GM18498 (cell line): Measurements from ENCODE around the gene PKN1.
"Not testable (repeated sequence)": the region's sequence is repeated elsewhere in the genome, so short reads cannot be mapped to it uniquely, and the experiment has no call there.

ENCODE experiments used
- ATAC-seq: cut with Tn5 transposase; IDR thresholded peaks from one replicate; pipeline ENCODE4 v1.9.1; 2021; ENCODE audit warnings: mild to moderate bottlenecking, moderate library complexity; ENCODE audit not compliant: unreplicated experiment

The PKN1 gene

DNA sequence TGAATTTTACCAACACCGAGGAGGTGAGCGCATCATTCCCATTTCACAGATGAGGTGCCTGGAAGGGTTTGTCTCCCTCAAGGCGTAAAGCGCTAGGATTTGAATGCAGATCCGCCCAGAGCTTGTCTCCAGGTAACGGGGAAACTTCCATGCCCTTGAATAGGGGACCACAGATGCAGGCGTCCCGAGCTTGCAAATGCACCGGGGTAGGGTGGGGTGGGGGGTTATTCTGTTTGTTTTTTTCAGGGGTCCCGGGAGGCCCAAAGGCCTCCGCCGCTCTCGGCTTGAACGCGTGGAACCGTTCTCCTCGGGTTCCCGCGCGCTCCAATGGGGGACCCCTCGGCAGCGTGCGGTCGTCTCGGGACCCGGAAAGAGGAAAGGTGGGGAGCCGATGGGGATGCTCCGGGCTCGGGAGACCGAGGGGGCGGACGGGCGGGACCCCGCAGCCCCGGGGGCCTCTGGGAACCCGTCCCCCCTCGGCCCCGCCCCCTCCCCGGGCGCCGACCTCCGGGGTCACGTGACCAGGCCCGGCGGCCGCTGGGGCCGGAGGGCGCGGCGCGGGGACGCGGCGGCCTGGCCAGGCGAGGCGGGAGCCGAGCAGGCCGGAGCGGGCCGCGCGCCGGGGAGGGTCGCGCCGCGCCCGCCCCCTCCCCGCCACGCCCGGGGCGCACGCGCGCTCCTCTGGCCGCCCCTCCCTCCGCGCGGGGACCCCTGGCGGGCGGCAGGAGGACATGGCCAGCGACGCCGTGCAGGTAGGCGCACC lies at the start of gene PKN1:
PKN1 (plus strand) TSS at position 516 of the 763 bp plus-strand sequence; CDS start at position 732, 216 bp downstream.
- ATAC-seq = peak; percentile 67

GRCh38 chr19:14383661-14384555 lies 49.2 kb upstream of the PKN1 start:
- no peak for ATAC-seq

GRCh38 chr19:14385492-14385891 lies 47.6 kb upstream of the PKN1 start:
- ATAC-seq = no peak

- no peak for ATAC-seq
Observed at GRCh38 chr19:14390548-14390947, 42.6 kb upstream of the PKN1 start.

GRCh38 chr19:14391156-14391821 lies 41.8 kb upstream of the PKN1 start:
- no peak for ATAC-seq

DNA sequence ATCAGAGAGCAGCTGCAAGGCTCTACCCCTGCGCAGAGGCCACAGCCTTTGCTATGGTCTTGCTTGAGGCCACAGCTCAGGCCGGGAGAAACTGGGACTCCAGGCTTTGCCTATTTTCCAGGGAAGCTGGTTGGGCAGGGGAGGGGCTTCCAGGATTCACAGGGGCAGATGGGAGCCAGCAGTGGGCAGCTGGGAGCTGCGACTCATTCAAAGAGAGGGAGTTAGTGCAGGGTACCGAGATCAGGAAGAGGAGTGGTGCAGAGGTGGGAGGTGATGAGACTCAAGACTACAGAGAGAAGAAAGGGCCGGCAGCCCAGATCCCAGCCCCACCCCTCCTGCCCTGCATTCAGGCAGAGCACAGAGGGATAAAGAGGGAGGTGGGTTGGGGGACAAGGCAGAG lies 39.8 kb upstream of the PKN1 start:
- ATAC-seq = no peak

DNA sequence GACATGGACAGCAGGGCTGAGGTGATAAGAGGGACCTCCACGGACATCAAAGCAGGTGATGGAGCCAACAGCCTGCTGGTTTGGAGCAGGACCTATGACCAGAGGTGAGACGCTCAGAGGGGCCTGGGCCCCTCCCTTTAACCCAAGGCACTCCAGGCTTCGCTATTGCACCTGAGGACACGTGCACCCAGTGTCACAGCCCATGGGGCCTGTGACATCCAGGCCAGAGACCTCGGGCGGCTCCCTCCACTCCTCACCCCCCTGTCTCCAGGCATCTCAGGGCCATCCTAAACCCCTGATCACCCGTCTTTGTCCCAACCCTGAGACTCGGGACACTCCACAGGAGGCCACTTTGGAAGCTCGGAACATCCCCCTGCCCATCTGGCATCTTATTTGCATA lies 38.9 kb upstream of the PKN1 start:
- ATAC-seq = no peak

DNA sequence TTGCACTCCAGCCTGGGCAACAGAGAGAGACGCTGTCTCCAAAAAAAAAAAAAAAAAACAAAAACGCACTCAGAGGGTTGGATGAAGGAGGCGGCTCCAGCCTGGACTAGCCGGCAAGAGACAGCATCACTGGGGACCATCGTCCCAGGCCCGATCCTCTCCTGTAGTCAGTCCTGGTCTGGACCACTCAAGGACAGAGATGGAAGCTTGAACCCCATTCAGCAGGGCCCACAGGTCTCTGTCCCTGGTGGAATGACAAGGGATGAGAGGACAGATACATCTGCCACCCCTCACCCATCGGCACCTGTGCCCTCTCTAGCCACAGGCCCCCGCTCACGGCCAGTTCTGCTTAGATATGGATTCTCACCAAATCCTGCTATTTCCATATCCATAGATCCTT lies 37.8 kb upstream of the PKN1 start:
- ATAC-seq = no peak

- no peak for ATAC-seq
Observed at GRCh38 chr19:14395710-14396336, 37.3 kb upstream of the PKN1 start.

GRCh38 chr19:14396730-14397129 lies 36.4 kb upstream of the PKN1 start:
- not testable (repeated sequence) for ATAC-seq

DNA sequence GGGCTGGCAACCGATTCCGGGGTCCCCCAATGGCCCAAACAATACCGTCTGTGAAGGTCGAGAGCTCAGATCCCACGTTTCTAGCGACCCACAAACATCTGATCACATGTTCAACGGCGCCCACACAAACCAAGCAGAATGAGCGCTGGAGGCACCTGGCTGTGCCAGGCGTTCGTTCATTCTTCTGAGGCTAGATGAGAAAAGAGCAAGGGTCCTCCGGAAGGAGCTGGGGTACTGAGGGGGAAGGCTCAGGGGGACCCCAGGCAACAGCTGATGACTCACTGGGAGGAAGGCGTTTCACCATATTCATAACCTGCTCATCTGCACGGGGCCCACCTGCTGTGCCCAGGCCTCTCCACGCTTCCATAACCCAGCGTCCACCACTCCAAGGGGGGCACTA lies 35.9 kb upstream of the PKN1 start:
- not testable (repeated sequence) for ATAC-seq

DNA sequence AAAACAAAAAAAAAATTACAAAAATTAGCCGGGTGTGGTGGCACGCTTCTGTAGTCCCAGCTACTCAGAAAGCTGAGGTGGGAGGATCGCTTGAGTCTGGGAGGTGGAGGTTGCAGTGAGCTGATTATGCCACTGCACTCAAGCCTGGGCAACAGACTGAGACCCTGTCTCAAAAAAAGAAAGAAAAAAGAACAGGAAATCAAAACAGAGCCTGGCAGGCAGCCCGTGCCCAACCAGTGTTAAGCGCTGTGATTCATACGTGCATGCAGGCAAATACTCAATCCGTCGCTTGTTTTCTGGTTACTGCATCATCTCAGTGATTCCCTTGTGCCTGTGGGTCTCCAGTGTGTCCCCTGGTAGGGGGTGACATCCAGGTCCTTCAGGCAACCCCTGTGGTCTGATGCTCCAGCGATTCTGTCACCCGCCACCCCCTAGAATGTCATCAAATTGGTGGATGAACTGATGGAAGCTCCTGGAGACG lies 32.1 kb upstream of the PKN1 start:
- ATAC-seq = no peak

GRCh38 chr19:14401468-14402195 lies 31.5 kb upstream of the PKN1 start:
- no peak for ATAC-seq

GRCh38 chr19:14402332-14403144 lies 30.6 kb upstream of the PKN1 start:
- ATAC-seq = no peak

DNA sequence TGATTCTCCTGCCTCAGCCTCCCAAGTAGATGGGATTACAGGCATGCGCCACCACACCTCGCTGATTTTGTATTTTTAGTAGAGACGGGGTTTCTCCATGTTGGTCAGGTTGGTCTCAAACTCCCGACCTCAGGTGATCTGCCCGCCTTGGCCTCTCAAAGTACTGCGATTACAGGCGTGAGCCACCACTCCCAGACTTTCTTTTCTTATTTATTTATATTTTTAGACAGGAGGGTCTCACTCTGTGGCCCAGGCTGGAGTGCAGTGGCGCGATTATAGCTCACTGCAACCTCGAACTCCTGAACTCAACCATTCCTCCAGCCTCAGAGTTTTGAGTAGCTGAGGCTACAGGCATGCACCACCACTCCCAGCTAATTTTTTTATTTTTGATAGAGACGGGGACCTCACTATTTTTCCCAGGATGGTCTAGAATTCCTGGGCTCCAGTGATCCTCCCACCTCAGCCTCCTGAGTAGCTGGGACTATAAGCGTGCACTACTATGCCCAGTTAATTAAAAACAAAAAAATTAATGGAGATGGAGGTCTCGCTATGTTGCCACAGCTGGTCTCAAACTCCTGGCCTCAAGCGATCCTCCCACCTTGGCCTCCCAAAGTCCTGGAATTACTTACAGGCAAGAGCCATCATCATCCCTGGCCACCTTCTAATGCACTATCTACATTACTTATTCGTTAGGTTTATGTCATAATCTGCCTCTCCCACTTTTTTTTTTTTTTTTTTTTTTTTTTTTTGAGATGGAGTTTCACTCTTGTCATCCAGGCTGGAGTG lies 29.8 kb upstream of the PKN1 start:
- ATAC-seq = not testable (repeated sequence)

GRCh38 chr19:14404312-14404711 lies 28.8 kb upstream of the PKN1 start:
- no peak for ATAC-seq

- ATAC-seq = no peak
Observed at GRCh38 chr19:14405380-14405757, 27.7 kb upstream of the PKN1 start.
